Mesodermal cell (in vitro differentiated cells): ENCODE measurements around the gene DPH5.

Experiments used
- H3K27ac ChIP-seq: 2 replicates; pipeline ENCODE4 v1.7.0; 2013; ENCODE audit warnings: mild to moderate bottlenecking, low read depth, low read length, moderate library complexity; ENCODE audit not compliant: severe bottlenecking
- H3K36me3 ChIP-seq: 2 replicates; pipeline ENCODE4 v1.7.1; 2013; ENCODE audit warnings: mild to moderate bottlenecking, low read length, moderate library complexity; ENCODE audit not compliant: control insufficient read depth, insufficient read depth
- H3K4me1 ChIP-seq: one replicate; pipeline ENCODE4 v1.7.1; 2013; ENCODE audit warnings: mild to moderate bottlenecking, low read length; ENCODE audit not compliant: insufficient read depth, control insufficient read depth, poor library complexity, severe bottlenecking
- H3K4me3 ChIP-seq: 2 replicates; pipeline ENCODE4 v1.7.0; 2013; ENCODE audit warnings: low read length, control low read depth, mild to moderate bottlenecking; ENCODE audit not compliant: insufficient read depth, poor library complexity, severe bottlenecking; ENCODE audit errors: extremely low read depth
- H3K9me3 ChIP-seq: 2 replicates; pipeline ENCODE4 v1.7.1; 2013; ENCODE audit warnings: mild to moderate bottlenecking, low read length, moderate library complexity; ENCODE audit not compliant: control insufficient read depth
- whole genome bisulfite sequencing, 2 experiments: methylation state at CpG; one replicate each; pipeline ENCODE4 v1.1.5; 2013; ENCODE audit warnings: missing lambda C conversion rate in 2 of 2; ENCODE audit not compliant: insufficient coverage in 2 of 2; 5-methylcytosine and 5-hydroxymethylcytosine counted together

DPH5 gene

GRCh38 chr1:100989306-100990077 is 36.1 kb downstream of the DPH5 start:
- WGBS, 2 experiments: no CpG with 5 or more reads among the region's 2 CpGs
- Histone ChIP-seq H3K9me3 (no peaks in the 10 kb centered on the region), H3K4me3 (no peak overlapping the region), H3K27ac (no peak overlapping the region), H3K4me1 (no peaks in the 10 kb centered on the region), H3K36me3 (peaks cover 12% of the 10 kb centered on the region)

GRCh38 chr1:100988121-100988520 is 37.5 kb downstream of the DPH5 start:
- peaks cover 16% of the 10 kb centered on the region for H3K36me3 ChIP-seq
- H3K27ac ChIP-seq: no peak overlapping the region
- WGBS, 2 experiments: 89 to 100% methylated on average over 1 of the region's 3 CpGs
- no peak overlapping the region for H3K4me3 ChIP-seq
- no peaks in the 10 kb centered on the region for H3K9me3 ChIP-seq
- no peaks in the 10 kb centered on the region for H3K4me1 ChIP-seq

GRCh38 chr1:100982793-100983192 is 42.8 kb downstream of the DPH5 start:
- WGBS, 2 experiments: 96 to 100% methylated on average over 3 to 4 of the region's 4 CpGs

GRCh38 chr1:100979631-100980030 is 46.0 kb downstream of the DPH5 start:
- 67 to 100% methylated on average over 1 of the region's 2 CpGs for WGBS, 2 experiments
- H3K4me1 ChIP-seq: peaks cover 3% of the 10 kb centered on the region
- peaks cover 25% of the 10 kb centered on the region for H3K36me3 ChIP-seq
- H3K27ac ChIP-seq: no peak overlapping the region
- H3K9me3 ChIP-seq: no peaks in the 10 kb centered on the region
- no peak overlapping the region for H3K4me3 ChIP-seq

More at GRCh38 chr1:100982793-100983192, 42.8 kb downstream of the DPH5 start:
- H3K4me1 ChIP-seq: no peaks in the 10 kb centered on the region
- no peaks in the 10 kb centered on the region for H3K9me3 ChIP-seq
- H3K27ac ChIP-seq: no peak overlapping the region
- H3K36me3 ChIP-seq: peaks cover 16% of the 10 kb centered on the region
- H3K4me3 ChIP-seq: no peak overlapping the region

GRCh38 chr1:100976936-100977335 is 48.6 kb downstream of the DPH5 start:
- Histone ChIP-seq H3K9me3 (no peaks in the 10 kb centered on the region), H3K36me3 (peaks cover 22% of the 10 kb centered on the region), H3K4me3 (no peak overlapping the region), H3K4me1 (peaks cover 3% of the 10 kb centered on the region), H3K27ac (no peak overlapping the region)
- no CpG with 5 or more reads among the region's 1 CpG for WGBS, 2 experiments

GRCh38 chr1:100972185-100972584 is 53.4 kb downstream of the DPH5 start:
- H3K9me3 ChIP-seq: no peaks in the 10 kb centered on the region
- H3K36me3 ChIP-seq: peaks cover 14% of the 10 kb centered on the region
- 86% methylated on average over 1 of the region's 1 CpG; no CpG with 5 or more reads in 1 of the 2 experiments for WGBS, 2 experiments
- peaks cover 8% of the 10 kb centered on the region for H3K4me1 ChIP-seq
- no peak overlapping the region for H3K27ac ChIP-seq
- no peak overlapping the region for H3K4me3 ChIP-seq

GRCh38 chr1:100971021-100971420 is 54.6 kb downstream of the DPH5 start:
- peak overlapping the region; percentile 60 for H3K27ac ChIP-seq
- peaks cover 7% of the 10 kb centered on the region for H3K4me1 ChIP-seq
- H3K4me3 ChIP-seq: no peak overlapping the region
- peaks cover 18% of the 10 kb centered on the region for H3K36me3 ChIP-seq
- no CpG with 5 or more reads among the region's 1 CpG for WGBS, 2 experiments
- H3K9me3 ChIP-seq: no peaks in the 10 kb centered on the region

- no peaks in the 10 kb centered on the region for H3K9me3 ChIP-seq
- 93 to 100% methylated on average over 1 to 2 of the region's 2 CpGs for WGBS, 2 experiments
- H3K27ac ChIP-seq: no peak overlapping the region
- H3K4me3 ChIP-seq: no peak overlapping the region
- peaks cover 26% of the 10 kb centered on the region for H3K36me3 ChIP-seq
- peaks cover 5% of the 10 kb centered on the region for H3K4me1 ChIP-seq
Measured at GRCh38 chr1:100969327-100969726, 56.3 kb downstream of the DPH5 start.

- no peak overlapping the region for H3K27ac ChIP-seq
- H3K4me3 ChIP-seq: no peak overlapping the region
- H3K36me3 ChIP-seq: peaks cover 27% of the 10 kb centered on the region
- no peaks in the 10 kb centered on the region for H3K9me3 ChIP-seq
- no CpG with 5 or more reads among the region's 1 CpG for WGBS, 2 experiments
- peaks cover 5% of the 10 kb centered on the region for H3K4me1 ChIP-seq
Measured at GRCh38 chr1:100968621-100969020, 57.0 kb downstream of the DPH5 start.

GRCh38 chr1:100960098-100960497 is 65.5 kb downstream of the DPH5 start:
- 83 to 100% methylated on average over 1 of the region's 1 CpG for WGBS, 2 experiments
- Histone ChIP-seq H3K4me3 (no peak overlapping the region), H3K27ac (no peak overlapping the region), H3K4me1 (no peaks in the 10 kb centered on the region), H3K36me3 (peaks cover 11% of the 10 kb centered on the region), H3K9me3 (no peaks in the 10 kb centered on the region)

GRCh38 chr1:100959502-100960060 is 66.0 kb downstream of the DPH5 start:
- no peak overlapping the region for H3K4me3 ChIP-seq
- 91 to 100% methylated on average over 4 of the region's 5 CpGs for WGBS, 2 experiments
- no peak overlapping the region for H3K27ac ChIP-seq
- peaks cover 10% of the 10 kb centered on the region for H3K36me3 ChIP-seq
- H3K4me1 ChIP-seq: no peaks in the 10 kb centered on the region
- no peaks in the 10 kb centered on the region for H3K9me3 ChIP-seq
